Measurements from ENCODE around the gene BICC1.

DNA sequence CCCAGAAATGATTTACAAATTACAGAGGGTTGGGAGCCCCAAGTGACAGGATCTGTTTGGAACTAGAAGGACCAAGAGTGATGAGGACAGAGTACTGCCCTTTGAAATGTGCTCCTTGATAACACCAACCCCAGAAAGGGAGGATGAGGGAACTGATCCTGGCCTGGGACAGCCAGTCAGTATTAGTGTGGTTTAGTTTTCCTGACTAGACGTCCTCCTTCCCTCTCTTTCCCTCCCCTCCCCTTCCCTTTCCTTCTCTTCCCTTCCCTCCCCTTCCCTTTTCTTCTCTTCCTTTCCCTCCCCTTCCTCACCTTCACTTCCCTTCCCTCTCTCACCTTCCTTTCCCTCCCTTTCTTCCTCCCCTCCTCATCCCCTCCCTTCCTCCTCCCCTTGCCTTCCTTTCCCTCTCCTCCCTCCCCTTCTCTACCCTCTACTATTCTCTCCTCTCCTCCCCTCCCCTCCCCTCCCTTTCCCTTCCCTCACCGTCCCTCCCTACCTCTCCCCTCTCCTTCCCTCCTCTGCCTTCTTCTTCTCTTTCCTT, 31.0 kb upstream of the BICC1 start:
- no peak for TF ChIP-seq EZH2 (IDR thresholded peaks at IDR 0.05; ENCODE audit: borderline replicate concordance, low read length)
- TF ChIP-seq, protein P1, sequence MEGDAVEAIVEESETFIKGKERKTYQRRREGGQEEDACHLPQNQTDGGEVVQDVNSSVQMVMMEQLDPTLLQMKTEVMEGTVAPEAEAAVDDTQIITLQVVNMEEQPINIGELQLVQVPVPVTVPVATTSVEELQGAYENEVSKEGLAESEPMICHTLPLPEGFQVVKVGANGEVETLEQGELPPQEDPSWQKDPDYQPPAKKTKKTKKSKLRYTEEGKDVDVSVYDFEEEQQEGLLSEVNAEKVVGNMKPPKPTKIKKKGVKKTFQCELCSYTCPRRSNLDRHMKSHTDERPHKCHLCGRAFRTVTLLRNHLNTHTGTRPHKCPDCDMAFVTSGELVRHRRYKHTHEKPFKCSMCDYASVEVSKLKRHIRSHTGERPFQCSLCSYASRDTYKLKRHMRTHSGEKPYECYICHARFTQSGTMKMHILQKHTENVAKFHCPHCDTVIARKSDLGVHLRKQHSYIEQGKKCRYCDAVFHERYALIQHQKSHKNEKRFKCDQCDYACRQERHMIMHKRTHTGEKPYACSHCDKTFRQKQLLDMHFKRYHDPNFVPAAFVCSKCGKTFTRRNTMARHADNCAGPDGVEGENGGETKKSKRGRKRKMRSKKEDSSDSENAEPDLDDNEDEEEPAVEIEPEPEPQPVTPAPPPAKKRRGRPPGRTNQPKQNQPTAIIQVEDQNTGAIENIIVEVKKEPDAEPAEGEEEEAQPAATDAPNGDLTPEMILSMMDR (IDR thresholded peaks at IDR 0.05; ENCODE audit: low read length): no peak

All from OCI-LY1 (cell line).